Measurements from ENCODE around the gene AGMO.
"Not testable (repeated sequence)": the region's sequence is repeated elsewhere in the genome, so short reads cannot be mapped to it uniquely, and the experiment has no call there.

Gene AGMO

GRCh38 chr7:15305002-15305600, 256.7 kb downstream of the AGMO start:
- peak; percentile 20 for DNase-seq

- DNase-seq: no peak
These were observed 258.5 kb downstream of the AGMO start for GRCh38 chr7:15303357-15303756.

- not testable (repeated sequence) for DNase-seq
These were observed 260.8 kb downstream of the AGMO start for GRCh38 chr7:15300986-15301385.

- no peak for DNase-seq
These were observed 269.7 kb downstream of the AGMO start for GRCh38 chr7:15292138-15292537.

GRCh38 chr7:15291699-15292098, 270.1 kb downstream of the AGMO start:
- DNase-seq: no peak

- no peak for DNase-seq
These were observed 273.1 kb downstream of the AGMO start for GRCh38 chr7:15288741-15289140.

- DNase-seq: no peak
These were observed 277.4 kb downstream of the AGMO start for GRCh38 chr7:15284396-15284795.

- DNase-seq: no peak
These were observed 281.6 kb downstream of the AGMO start for GRCh38 chr7:15280078-15280733.

- no peak for DNase-seq
These were observed 282.2 kb downstream of the AGMO start for GRCh38 chr7:15279640-15280039.

- DNase-seq: no peak
These were observed 304.1 kb downstream of the AGMO start for GRCh38 chr7:15257689-15258088.

GRCh38 chr7:15252181-15252580, 309.6 kb downstream of the AGMO start:
- no peak for DNase-seq

- DNase-seq: no peak
These were observed 313.3 kb downstream of the AGMO start for GRCh38 chr7:15248514-15248913.

GRCh38 chr7:15245831-15246230, 316.0 kb downstream of the AGMO start:
- no peak for DNase-seq

- no peak for DNase-seq
These were observed 322.0 kb downstream of the AGMO start for GRCh38 chr7:15239801-15240200.

GRCh38 chr7:15236952-15237351, 324.9 kb downstream of the AGMO start:
- DNase-seq: no peak

- DNase-seq: no peak
These were observed 327.4 kb downstream of the AGMO start for GRCh38 chr7:15234431-15234830.

- DNase-seq: no peak
These were observed 333.0 kb downstream of the AGMO start for GRCh38 chr7:15228831-15229230.

GRCh38 chr7:15225981-15226380, 335.8 kb downstream of the AGMO start:
- no peak for DNase-seq

- no peak for DNase-seq
These were observed 342.1 kb downstream of the AGMO start for GRCh38 chr7:15219758-15220157.

GRCh38 chr7:15218261-15218660, 343.6 kb downstream of the AGMO start:
- DNase-seq: no peak

GRCh38 chr7:15215616-15216015, 346.2 kb downstream of the AGMO start:
- no peak for DNase-seq

- no peak for DNase-seq
These were observed 346.8 kb downstream of the AGMO start for GRCh38 chr7:15214976-15215375.

GRCh38 chr7:15213093-15213492, 348.7 kb downstream of the AGMO start:
- no peak for DNase-seq

- DNase-seq: no peak
These were observed 352.4 kb downstream of the AGMO start for GRCh38 chr7:15209429-15209828.

- DNase-seq: no peak
These were observed 357.4 kb downstream of the AGMO start for GRCh38 chr7:15204421-15204820.
